NCI-H1105 treated with DMSO at 0.1 percent for 48 hours (cell line): ENCODE results near the gene CLIP3.

Experiments used
- DNase-seq: peaks from one replicate; lab custom pipeline; 2025; lab: John Stamatoyannopoulos, UW

CLIP3 gene

GRCh38 chr19:35977446-35978222 lies 55.0 kb downstream of the CLIP3 start:
- peak; percentile 8 for DNase-seq

- no peak for DNase-seq
Measured at GRCh38 chr19:35975608-35976214, 57.0 kb downstream of the CLIP3 start.

GRCh38 chr19:35973487-35973886 lies 59.2 kb downstream of the CLIP3 start:
- no peak for DNase-seq

- DNase-seq = no peak
Measured at GRCh38 chr19:35966771-35967170, 65.9 kb downstream of the CLIP3 start.
